ENCODE measurements around the gene DCUN1D1. TPM values are rescaled to one million over a fixed set of nuclear protein-coding genes. Genes with fewer than 3 reads are reported as not detected.

Gene DCUN1D1
- total and polyA plus RNA-seq, 2 of the 13 experiments (the other 11 are each of a cell fraction or from before 2014, with no cell fraction given) = 10.5 to 39.7 TPM

DNA sequence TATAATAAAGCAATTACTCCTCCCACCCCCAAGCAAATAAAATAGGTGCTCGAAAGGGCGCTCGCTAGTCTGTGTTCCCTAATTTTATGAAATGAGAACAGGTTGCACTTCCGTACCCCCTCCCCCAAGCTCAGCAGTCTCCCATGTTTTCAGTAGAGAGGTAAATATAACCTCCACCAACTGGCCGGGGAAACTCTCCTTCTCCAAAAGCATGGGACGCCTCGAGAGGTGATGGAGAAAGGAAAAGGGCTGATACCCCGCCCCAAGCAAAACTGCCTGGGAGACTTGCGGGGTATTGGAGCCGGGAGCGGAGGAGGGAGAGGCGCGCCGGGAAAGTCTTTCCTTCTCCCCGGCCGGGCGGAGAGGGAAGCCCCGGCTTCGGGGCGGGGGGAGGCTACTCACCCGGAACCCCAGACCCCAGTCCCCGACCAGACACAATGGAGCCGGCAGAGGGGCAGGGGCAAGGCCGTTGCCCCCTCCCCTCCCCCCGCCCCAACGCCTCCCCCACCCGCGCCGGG lies 605 bp downstream of the DCUN1D1 start (continued):
- TF ChIP-seq ZNF512B (CRISPR knock-in tag; IDR thresholded peaks at IDR 0.05; ENCODE audit: borderline replicate concordance) (no peak), FOXA3 (CRISPR knock-in tag; IDR thresholded peaks at IDR 0.05) (0 out of 2 replicates have a peak, but pooled peaks have one; percentile 4), SAP130 (CRISPR knock-in tag; IDR thresholded peaks at IDR 0.05; ENCODE audit: low read depth) (peak; percentile 38), PCBP1 (IDR thresholded peaks at IDR 0.05; ENCODE audit: borderline replicate concordance, low read depth, low read length) (0 out of 2 replicates have a peak, but pooled peaks have one; percentile 48), ZNF180 (CRISPR knock-in tag; IDR thresholded peaks at IDR 0.05; ENCODE audit: borderline replicate concordance, low read depth) (no peak), ZBTB1 (CRISPR knock-in tag; IDR thresholded peaks at IDR 0.05; ENCODE audit: borderline replicate concordance) (no peak), ZNF263 (CRISPR knock-in tag; IDR thresholded peaks at IDR 0.05) (no peak), RFXAP (CRISPR knock-in tag; IDR thresholded peaks at IDR 0.05; ENCODE audit: borderline replicate concordance) (no peak)
- TF ChIP-seq, protein P1, sequence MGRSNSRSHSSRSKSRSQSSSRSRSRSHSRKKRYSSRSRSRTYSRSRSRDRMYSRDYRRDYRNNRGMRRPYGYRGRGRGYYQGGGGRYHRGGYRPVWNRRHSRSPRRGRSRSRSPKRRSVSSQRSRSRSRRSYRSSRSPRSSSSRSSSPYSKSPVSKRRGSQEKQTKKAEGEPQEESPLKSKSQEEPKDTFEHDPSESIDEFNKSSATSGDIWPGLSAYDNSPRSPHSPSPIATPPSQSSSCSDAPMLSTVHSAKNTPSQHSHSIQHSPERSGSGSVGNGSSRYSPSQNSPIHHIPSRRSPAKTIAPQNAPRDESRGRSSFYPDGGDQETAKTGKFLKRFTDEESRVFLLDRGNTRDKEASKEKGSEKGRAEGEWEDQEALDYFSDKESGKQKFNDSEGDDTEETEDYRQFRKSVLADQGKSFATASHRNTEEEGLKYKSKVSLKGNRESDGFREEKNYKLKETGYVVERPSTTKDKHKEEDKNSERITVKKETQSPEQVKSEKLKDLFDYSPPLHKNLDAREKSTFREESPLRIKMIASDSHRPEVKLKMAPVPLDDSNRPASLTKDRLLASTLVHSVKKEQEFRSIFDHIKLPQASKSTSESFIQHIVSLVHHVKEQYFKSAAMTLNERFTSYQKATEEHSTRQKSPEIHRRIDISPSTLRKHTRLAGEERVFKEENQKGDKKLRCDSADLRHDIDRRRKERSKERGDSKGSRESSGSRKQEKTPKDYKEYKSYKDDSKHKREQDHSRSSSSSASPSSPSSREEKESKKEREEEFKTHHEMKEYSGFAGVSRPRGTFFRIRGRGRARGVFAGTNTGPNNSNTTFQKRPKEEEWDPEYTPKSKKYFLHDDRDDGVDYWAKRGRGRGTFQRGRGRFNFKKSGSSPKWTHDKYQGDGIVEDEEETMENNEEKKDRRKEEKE (IDR thresholded peaks at IDR 0.05) = no peak
